SJCRH30 (cell line): Measurements from ENCODE around the gene NPIPA1. TPM values are rescaled to one million over a fixed set of nuclear protein-coding genes. Genes with fewer than 3 reads are reported as not detected.
"Not testable (repeated sequence)": the region's sequence is repeated elsewhere in the genome, so short reads cannot be mapped to it uniquely, and the experiment has no call there.

ENCODE experiments used
- DNase-seq, 2 experiments: peaks; one replicate each; pipeline ENCODE4 v3.0.0-alpha.2; 2015 to 2020
- H3K27ac ChIP-seq: fragments of 250-450 bp; sonication (Bioruptor Pico); 2 replicates; pipeline ENCODE4 v1.5.1; 2020; ENCODE audit warnings: mild to moderate bottlenecking, moderate library complexity
- H3K27me3 ChIP-seq: fragments of 250-450 bp; sonication (Bioruptor Pico); 2 replicates; pipeline ENCODE4 v1.5.1; 2020; ENCODE audit warnings: mild to moderate bottlenecking, moderate library complexity
- H3K36me3 ChIP-seq: fragments of 250-450 bp; sonication (Bioruptor Pico); 2 replicates; pipeline ENCODE4 v1.5.1; 2020; ENCODE audit warnings: mild to moderate bottlenecking, moderate library complexity
- H3K4me1 ChIP-seq: fragments of 250-450 bp; sonication (Bioruptor Pico); 2 replicates; pipeline ENCODE4 v1.5.1; 2020; ENCODE audit warnings: mild to moderate bottlenecking, moderate library complexity
- H3K4me3 ChIP-seq: fragments of 250-450 bp; sonication (Bioruptor Pico); 2 replicates; pipeline ENCODE4 v1.5.1; 2020; ENCODE audit warnings: mild to moderate bottlenecking, moderate library complexity
- H3K9me3 ChIP-seq: fragments of 250-450 bp; sonication (Bioruptor Pico); replicated peaks from 2 replicates; pipeline ENCODE4 v1.5.1; 2020; ENCODE audit warnings: mild to moderate bottlenecking, moderate library complexity
- total RNA-seq: library from RNA; depleted of rRNA; stranded (reverse); fragments of >200 nt; shearing (Covaris generic); gene quantifications from 2 replicates; pipeline ENCODE4 v1.2.3, GENCODE V29; 2014

NPIPA1 gene
- total RNA-seq, 1 experiment from 2014 or later = 36.8 TPM

- not testable (repeated sequence) for H3K36me3 ChIP-seq, H3K27ac ChIP-seq, H3K4me3 ChIP-seq, H3K4me1 ChIP-seq, DNase-seq, H3K27me3 ChIP-seq, H3K9me3 ChIP-seq
Measured at GRCh38 chr16:14923394-14924088, 13.7 kb upstream of the NPIPA1 start.

- not testable (repeated sequence) for DNase-seq, H3K4me1 ChIP-seq, H3K9me3 ChIP-seq
Measured at GRCh38 chr16:14924359-14924758, 12.9 kb upstream of the NPIPA1 start.

DNA sequence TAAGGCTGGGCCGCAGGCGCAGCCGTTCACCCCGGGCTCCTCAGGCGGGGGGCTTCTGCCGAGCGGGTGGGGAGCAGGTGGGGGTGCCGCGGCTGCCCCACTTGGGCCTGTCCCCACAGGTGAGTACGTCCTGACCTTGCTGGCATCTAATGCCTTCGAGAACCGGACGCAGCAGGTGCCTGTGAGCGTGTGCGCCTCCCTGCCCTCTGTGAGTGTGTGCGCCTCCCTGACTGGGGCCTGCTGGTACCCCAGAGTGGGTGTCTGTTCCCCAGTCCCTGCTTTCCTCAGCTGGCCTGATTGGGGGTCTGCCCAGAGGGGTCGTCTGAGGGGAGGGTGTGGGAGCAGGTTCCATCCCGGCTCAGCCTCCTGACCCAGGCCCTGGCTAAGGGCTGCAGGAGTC is 12.3 kb upstream of the NPIPA1 start:
- H3K9me3 ChIP-seq, DNase-seq: not testable (repeated sequence)

More at GRCh38 chr16:14924359-14924758, 12.9 kb upstream of the NPIPA1 start:
- not testable (repeated sequence) for H3K4me3 ChIP-seq, H3K36me3 ChIP-seq, H3K27me3 ChIP-seq, H3K27ac ChIP-seq

GRCh38 chr16:14928064-14928714 is 9.1 kb upstream of the NPIPA1 start:
- H3K4me3 ChIP-seq = not testable (repeated sequence)

More for the DNA sequence above, 12.3 kb upstream of the NPIPA1 start:
- not testable (repeated sequence) for H3K27ac ChIP-seq, H3K4me1 ChIP-seq, H3K27me3 ChIP-seq, H3K36me3 ChIP-seq, H3K4me3 ChIP-seq

DNA sequence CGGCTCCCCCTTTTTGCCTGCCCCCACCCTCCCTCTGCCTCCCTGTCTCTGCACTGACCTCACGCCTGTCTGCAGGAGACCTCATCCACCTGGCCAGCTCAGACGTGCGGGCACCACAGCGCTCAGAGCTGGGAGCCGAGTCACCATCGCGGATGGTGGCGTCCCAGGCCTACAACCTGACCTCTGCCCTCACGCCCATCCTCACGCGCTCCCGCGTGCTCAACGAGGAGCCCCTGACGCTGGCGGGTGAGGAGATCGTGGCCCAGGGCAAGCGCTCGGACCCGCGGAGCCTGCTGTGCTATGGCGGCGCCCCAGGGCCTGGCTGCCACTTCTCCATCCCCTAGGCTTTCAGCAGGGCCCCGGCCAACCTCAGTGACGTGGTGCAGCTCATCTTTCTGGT is 8.1 kb upstream of the NPIPA1 start:
- not testable (repeated sequence) for H3K27ac ChIP-seq, H3K36me3 ChIP-seq, H3K4me3 ChIP-seq, H3K4me1 ChIP-seq, H3K27me3 ChIP-seq, DNase-seq, H3K9me3 ChIP-seq

More at GRCh38 chr16:14928064-14928714, 9.1 kb upstream of the NPIPA1 start:
- H3K4me1 ChIP-seq, H3K27me3 ChIP-seq, H3K27ac ChIP-seq, H3K9me3 ChIP-seq, H3K36me3 ChIP-seq: not testable (repeated sequence)
- peak in 1 of 2 experiments; percentile 5 for DNase-seq

DNA sequence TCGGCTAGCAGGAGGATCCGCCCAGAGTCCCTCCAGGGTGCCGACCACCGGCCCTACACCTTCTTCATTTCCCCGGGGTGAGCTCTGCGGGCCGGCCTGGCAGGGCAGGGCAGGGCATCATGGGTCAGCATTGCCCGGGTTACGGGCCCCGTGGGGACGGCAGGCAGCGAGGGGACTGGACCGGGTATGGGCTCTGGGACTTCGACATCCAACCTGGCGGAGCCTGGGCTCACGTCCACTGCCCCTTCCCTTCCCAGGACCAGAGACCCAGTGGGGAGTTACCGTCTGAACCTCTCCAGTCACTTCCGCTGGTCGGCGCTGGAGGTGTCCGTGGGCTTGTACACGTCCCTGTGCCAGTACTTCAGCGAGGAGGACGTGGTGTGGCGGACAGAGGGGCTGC is 7.0 kb upstream of the NPIPA1 start:
- not testable (repeated sequence) for H3K27me3 ChIP-seq, H3K27ac ChIP-seq, H3K9me3 ChIP-seq, H3K4me3 ChIP-seq, H3K36me3 ChIP-seq, H3K4me1 ChIP-seq, DNase-seq

DNA sequence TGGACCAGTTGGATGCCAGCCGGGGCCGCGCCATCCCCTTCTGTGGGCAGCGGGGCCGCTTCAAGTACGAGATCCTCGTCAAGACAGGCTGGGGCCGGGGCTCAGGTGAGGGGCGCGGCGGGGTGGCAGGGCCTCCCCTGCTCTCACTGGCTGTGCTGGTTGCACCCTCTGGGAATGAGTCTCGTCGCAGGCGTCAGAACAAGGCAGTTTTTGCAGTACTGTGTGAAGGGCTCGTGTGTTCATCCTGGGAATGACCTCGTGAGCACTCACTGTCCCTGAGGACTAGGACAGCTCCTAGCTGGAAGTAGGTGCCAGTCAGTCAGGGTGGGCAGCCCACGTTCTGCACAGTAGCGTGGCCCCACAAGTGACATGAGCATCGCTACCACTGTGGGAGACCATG is 6.3 kb upstream of the NPIPA1 start:
- not testable (repeated sequence) for DNase-seq, H3K27me3 ChIP-seq

DNA sequence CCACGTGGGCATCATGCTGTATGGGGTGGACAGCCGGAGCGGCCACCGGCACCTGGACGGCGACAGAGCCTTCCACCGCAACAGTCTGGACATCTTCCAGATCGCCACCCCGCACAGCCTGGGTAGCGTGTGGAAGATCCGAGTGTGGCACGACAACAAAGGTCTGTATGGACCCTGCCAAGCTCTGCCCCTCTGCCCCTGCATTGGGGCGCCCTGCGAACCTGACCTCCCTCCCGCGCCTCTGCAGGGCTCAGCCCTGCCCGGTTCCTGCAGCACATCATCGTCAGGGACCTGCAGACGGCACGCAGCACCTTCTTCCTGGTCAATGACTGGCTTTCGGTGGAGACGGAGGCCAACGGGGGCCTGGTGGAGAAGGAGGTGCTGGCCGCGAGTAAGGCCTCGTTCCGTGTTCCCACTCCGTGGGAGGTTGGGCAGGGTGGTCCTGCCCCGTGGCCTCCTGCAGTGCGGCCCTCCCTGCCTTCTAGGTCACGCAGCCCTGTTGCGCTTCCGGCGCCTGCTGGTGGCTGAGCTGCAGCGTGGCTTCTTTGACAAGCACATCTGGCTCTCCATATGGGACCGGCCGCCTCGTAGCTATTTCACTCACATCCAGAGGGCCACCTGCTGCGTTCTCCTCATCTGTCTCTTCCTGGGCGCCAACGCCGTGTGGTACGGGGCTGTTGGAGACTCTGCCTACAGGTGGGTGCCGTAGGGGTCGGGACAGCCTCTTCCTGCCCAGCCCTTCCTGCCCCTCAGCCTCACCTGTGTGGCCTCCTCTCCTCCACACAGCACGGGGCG is 4.5 kb upstream of the NPIPA1 start:
- H3K4me1 ChIP-seq, H3K27me3 ChIP-seq, H3K27ac ChIP-seq, H3K4me3 ChIP-seq, H3K36me3 ChIP-seq, H3K9me3 ChIP-seq, DNase-seq: not testable (repeated sequence)

More for the DNA sequence above, 6.3 kb upstream of the NPIPA1 start:
- H3K36me3 ChIP-seq, H3K27ac ChIP-seq, H3K9me3 ChIP-seq, H3K4me3 ChIP-seq, H3K4me1 ChIP-seq: not testable (repeated sequence)

GRCh38 chr16:14937994-14938393 is 751 bp downstream of the NPIPA1 start:
- not testable (repeated sequence) for H3K36me3 ChIP-seq, H3K4me3 ChIP-seq, DNase-seq, H3K4me1 ChIP-seq, H3K27me3 ChIP-seq, H3K27ac ChIP-seq, H3K9me3 ChIP-seq

- H3K4me3 ChIP-seq, H3K27ac ChIP-seq, DNase-seq, H3K4me1 ChIP-seq, H3K9me3 ChIP-seq, H3K36me3 ChIP-seq, H3K27me3 ChIP-seq: not testable (repeated sequence)
Measured at GRCh38 chr16:14942686-14943085, 5.4 kb downstream of the NPIPA1 start.

DNA sequence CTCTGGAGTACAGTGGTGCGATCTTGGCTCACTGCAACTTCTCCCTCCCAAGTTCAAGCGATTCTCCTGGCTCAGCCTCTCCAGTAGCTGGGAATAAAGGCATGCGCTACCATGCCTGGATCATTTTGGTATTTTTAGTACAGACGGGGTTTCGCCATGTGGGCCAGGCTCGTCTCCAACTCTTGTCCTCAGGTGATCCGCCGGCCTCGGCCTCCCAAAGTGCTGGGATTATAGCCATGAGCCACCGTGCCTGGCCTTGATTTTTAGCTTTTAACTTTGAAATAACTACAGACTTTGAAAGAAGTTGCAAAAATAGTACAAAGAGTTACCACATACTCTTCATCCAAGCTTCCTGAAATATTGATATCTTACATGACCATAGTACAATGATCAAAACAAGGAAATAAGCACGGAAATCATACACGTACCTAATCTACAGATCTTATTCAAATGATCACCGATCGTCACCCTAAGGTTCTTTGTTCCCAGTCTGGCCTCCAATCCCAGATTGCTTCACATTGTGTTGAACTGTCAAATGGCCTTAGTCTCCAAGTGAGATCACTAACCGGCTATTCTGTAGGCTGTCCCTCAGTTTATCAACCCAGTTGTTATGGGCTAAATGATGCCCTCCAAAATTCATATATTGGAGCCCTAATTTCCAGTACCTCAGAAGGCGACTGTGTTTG is 18.4 kb downstream of the NPIPA1 start:
- H3K36me3 ChIP-seq = no peaks in the 10 kb centered on the region
- no peak overlapping the region for H3K27ac ChIP-seq
- H3K27me3 ChIP-seq = no peaks in the 10 kb centered on the region; the same call in 1 of the 2 replicates
- no peak for DNase-seq
- H3K4me1 ChIP-seq = no peaks in the 10 kb centered on the region
- no peak overlapping the region for H3K4me3 ChIP-seq
- no peaks in the 10 kb centered on the region; the same call in 1 of the 2 replicates for H3K9me3 ChIP-seq

DNA sequence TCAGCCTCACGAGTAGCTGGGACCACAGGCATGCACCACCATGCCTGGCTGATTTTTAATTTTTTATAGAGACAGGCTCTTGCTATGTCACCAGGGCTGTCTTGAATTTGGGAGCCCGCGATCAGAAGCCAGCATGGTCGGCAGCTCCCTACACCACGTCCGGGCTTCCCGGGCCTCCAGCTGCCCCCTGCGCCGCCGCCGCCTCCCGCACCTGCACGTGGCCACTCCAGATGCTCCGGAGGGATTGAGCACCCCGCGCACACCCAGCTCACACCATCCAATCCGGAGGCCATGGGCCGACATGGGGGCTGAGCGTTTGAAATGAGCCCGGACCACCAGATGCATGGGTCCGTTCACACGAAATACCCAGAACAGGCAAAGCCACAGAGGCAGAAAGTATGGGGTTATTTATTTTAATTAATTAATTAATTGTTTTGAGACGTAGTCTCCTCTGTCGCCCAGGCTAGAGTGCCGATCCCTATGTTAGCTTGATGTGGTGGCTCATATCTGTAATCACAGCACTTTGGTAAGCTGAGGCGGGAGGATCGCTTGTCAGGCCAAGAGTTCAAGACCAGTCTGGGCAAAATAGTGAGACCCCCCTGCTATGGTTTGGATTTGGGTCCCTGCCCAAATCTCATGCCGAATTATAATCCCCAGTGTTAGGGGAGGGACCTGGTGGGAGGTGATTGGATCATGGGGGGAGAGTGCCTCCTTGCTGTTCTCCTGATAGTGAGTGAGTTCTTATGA is 20.5 kb downstream of the NPIPA1 start:
- no peak for DNase-seq
- Histone ChIP-seq H3K4me1 (no peaks in the 10 kb centered on the region), H3K36me3 (no peaks in the 10 kb centered on the region), H3K9me3 (no peaks in the 10 kb centered on the region; the same call in 1 of the 2 replicates), H3K27me3 (no peaks in the 10 kb centered on the region; the same call in 1 of the 2 replicates), H3K27ac (no peak overlapping the region), H3K4me3 (no peak overlapping the region)

DNA sequence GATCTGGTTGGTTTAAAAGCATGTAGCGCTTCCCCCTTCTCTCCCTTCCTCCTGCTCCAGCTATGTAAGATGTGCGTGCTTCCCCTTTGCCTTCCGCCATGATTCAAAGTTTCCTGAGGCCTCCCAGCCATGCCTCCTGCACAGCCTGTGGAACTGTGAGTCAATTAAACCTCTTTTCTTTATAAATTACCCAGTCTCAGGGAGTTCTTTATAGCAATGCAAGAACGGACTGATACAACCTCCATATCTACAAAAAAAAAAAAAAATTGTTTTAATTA is 21.0 kb downstream of the NPIPA1 start:
- H3K4me1 ChIP-seq = no peaks in the 10 kb centered on the region
- H3K4me3 ChIP-seq = no peak overlapping the region
- no peak for DNase-seq
- H3K36me3 ChIP-seq = no peaks in the 10 kb centered on the region
- H3K27ac ChIP-seq = no peak overlapping the region
- H3K9me3 ChIP-seq = no peaks in the 10 kb centered on the region; the same call in 1 of the 2 replicates
- H3K27me3 ChIP-seq = no peaks in the 10 kb centered on the region; the same call in 1 of the 2 replicates

DNA sequence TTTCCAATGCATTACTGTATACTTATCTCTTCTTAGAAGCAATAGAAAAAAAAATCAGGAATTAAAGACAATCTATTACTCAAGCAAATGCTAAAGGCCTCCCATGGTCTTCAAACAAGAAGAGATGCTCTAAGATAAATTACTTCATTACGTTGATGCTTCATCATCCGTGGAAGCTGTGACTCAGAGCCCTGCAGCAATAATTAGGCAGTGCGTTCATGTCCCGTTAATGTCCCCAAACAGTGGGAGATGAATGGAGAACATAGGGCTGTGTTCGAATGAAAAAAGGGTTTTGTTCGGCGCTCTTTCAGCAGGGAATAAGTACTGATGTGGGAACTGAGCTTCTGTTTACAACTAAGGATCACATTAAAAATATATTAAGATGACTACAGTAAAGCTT is 21.7 kb downstream of the NPIPA1 start:
- no peaks in the 10 kb centered on the region for H3K36me3 ChIP-seq
- H3K9me3 ChIP-seq = peaks cover 6% of the 10 kb centered on the region; the same call in 1 of the 2 replicates
- DNase-seq = no peak
- H3K27me3 ChIP-seq = no peaks in the 10 kb centered on the region; the same call in 1 of the 2 replicates
- no peaks in the 10 kb centered on the region for H3K4me1 ChIP-seq
- no peak overlapping the region for H3K4me3 ChIP-seq
- H3K27ac ChIP-seq = no peak overlapping the region
